Neuron (in vitro differentiated cells): ENCODE measurements around the gene AGA.

Experiments
- H2AFZ ChIP-seq: one replicate; pipeline ENCODE4 v1.6.1; 2013; ENCODE audit warnings: low read depth, mild to moderate bottlenecking, inconsistent platforms, low read length, moderate library complexity
- H3K27me3 ChIP-seq: one replicate; pipeline ENCODE4 v1.6.1; 2013; ENCODE audit warnings: low read length; ENCODE audit not compliant: insufficient read depth
- H3K36me3 ChIP-seq: one replicate; pipeline ENCODE4 v1.6.1; 2013; ENCODE audit warnings: low read length; ENCODE audit not compliant: insufficient read depth
- H3K4me1 ChIP-seq: one replicate; pipeline ENCODE4 v1.6.1; 2013; ENCODE audit warnings: low read length; ENCODE audit not compliant: insufficient read depth
- H3K4me3 ChIP-seq: 2 replicates; pipeline ENCODE4 v1.5.1; 2013; ENCODE audit warnings: mild to moderate bottlenecking, low read length, moderate library complexity
- H3K9me3 ChIP-seq: one replicate; pipeline ENCODE4 v1.6.1; 2013; ENCODE audit warnings: low read length

The AGA gene

GRCh38 chr4:177436456-177436855, 5.8 kb downstream of the AGA start:
- H3K4me1 ChIP-seq: peaks cover 8% of the 10 kb centered on the region
- peaks cover 18% of the 10 kb centered on the region for H3K36me3 ChIP-seq
- H3K27me3 ChIP-seq: no peaks in the 10 kb centered on the region
- H2AFZ ChIP-seq: no peak overlapping the region
- no peak overlapping the region for H3K4me3 ChIP-seq
- no peaks in the 10 kb centered on the region for H3K9me3 ChIP-seq

GRCh38 chr4:177434667-177435066, 7.6 kb downstream of the AGA start:
- H3K9me3 ChIP-seq: no peaks in the 10 kb centered on the region
- H2AFZ ChIP-seq: no peak overlapping the region
- no peak overlapping the region for H3K4me3 ChIP-seq
- no peaks in the 10 kb centered on the region for H3K27me3 ChIP-seq
- H3K36me3 ChIP-seq: peaks cover 19% of the 10 kb centered on the region
- H3K4me1 ChIP-seq: no peaks in the 10 kb centered on the region

GRCh38 chr4:177427192-177427591, 15.0 kb downstream of the AGA start:
- H3K27me3 ChIP-seq: no peaks in the 10 kb centered on the region
- H3K4me1 ChIP-seq: peaks cover 7% of the 10 kb centered on the region
- peaks cover 8% of the 10 kb centered on the region for H3K36me3 ChIP-seq
- no peaks in the 10 kb centered on the region for H3K9me3 ChIP-seq
- H3K4me3 ChIP-seq: no peak overlapping the region
- H2AFZ ChIP-seq: no peak overlapping the region

- H3K9me3 ChIP-seq: no peaks in the 10 kb centered on the region
- H3K4me1 ChIP-seq: no peaks in the 10 kb centered on the region
- no peaks in the 10 kb centered on the region for H3K27me3 ChIP-seq
- no peaks in the 10 kb centered on the region for H3K36me3 ChIP-seq
- no peak overlapping the region for H2AFZ ChIP-seq
- H3K4me3 ChIP-seq: no peak overlapping the region
These were observed 22.8 kb downstream of the AGA start for GRCh38 chr4:177419434-177419833.

GRCh38 chr4:177413656-177414055, 28.6 kb downstream of the AGA start:
- no peak overlapping the region for H3K4me3 ChIP-seq
- H3K36me3 ChIP-seq: no peaks in the 10 kb centered on the region
- no peaks in the 10 kb centered on the region for H3K9me3 ChIP-seq
- no peaks in the 10 kb centered on the region for H3K27me3 ChIP-seq
- no peaks in the 10 kb centered on the region for H3K4me1 ChIP-seq
- no peak overlapping the region for H2AFZ ChIP-seq

- Histone ChIP-seq H3K9me3 (no peaks in the 10 kb centered on the region), H3K4me1 (no peaks in the 10 kb centered on the region), H3K4me3 (no peak overlapping the region), H2AFZ (no peak overlapping the region), H3K27me3 (no peaks in the 10 kb centered on the region), H3K36me3 (no peaks in the 10 kb centered on the region)
These were observed 29.2 kb downstream of the AGA start for GRCh38 chr4:177413076-177413475.

- H3K36me3 ChIP-seq: no peaks in the 10 kb centered on the region
- no peaks in the 10 kb centered on the region for H3K4me1 ChIP-seq
- H3K4me3 ChIP-seq: no peak overlapping the region
- no peaks in the 10 kb centered on the region for H3K9me3 ChIP-seq
- H2AFZ ChIP-seq: no peak overlapping the region
- no peaks in the 10 kb centered on the region for H3K27me3 ChIP-seq
These were observed 30.2 kb downstream of the AGA start for GRCh38 chr4:177411996-177412395.

GRCh38 chr4:177410566-177410965, 31.7 kb downstream of the AGA start:
- H3K36me3 ChIP-seq: no peaks in the 10 kb centered on the region
- H3K4me3 ChIP-seq: no peak overlapping the region
- H3K4me1 ChIP-seq: peaks cover 4% of the 10 kb centered on the region

GRCh38 chr4:177408023-177408422, 34.2 kb downstream of the AGA start:
- Histone ChIP-seq H2AFZ (no peak overlapping the region), H3K4me3 (no peak overlapping the region), H3K36me3 (no peaks in the 10 kb centered on the region), H3K9me3 (no peaks in the 10 kb centered on the region), H3K4me1 (peaks cover 10% of the 10 kb centered on the region), H3K27me3 (no peaks in the 10 kb centered on the region)

More at GRCh38 chr4:177410566-177410965, 31.7 kb downstream of the AGA start:
- Histone ChIP-seq H3K9me3 (no peaks in the 10 kb centered on the region), H3K27me3 (no peaks in the 10 kb centered on the region), H2AFZ (no peak overlapping the region)

GRCh38 chr4:177405508-177405907, 36.7 kb downstream of the AGA start:
- Histone ChIP-seq H3K4me1 (peaks cover 10% of the 10 kb centered on the region), H3K9me3 (no peaks in the 10 kb centered on the region), H2AFZ (no peak overlapping the region), H3K36me3 (no peaks in the 10 kb centered on the region), H3K4me3 (no peak overlapping the region), H3K27me3 (no peaks in the 10 kb centered on the region)

GRCh38 chr4:177404986-177405385, 37.3 kb downstream of the AGA start:
- no peak overlapping the region for H3K4me3 ChIP-seq
- H2AFZ ChIP-seq: no peak overlapping the region
- no peaks in the 10 kb centered on the region for H3K27me3 ChIP-seq
- no peaks in the 10 kb centered on the region for H3K36me3 ChIP-seq
- H3K9me3 ChIP-seq: no peaks in the 10 kb centered on the region
- peaks cover 10% of the 10 kb centered on the region for H3K4me1 ChIP-seq

GRCh38 chr4:177404342-177404741, 37.9 kb downstream of the AGA start:
- Histone ChIP-seq H3K27me3 (no peaks in the 10 kb centered on the region), H3K36me3 (no peaks in the 10 kb centered on the region)

GRCh38 chr4:177403746-177404145, 38.5 kb downstream of the AGA start:
- Histone ChIP-seq H3K36me3 (no peaks in the 10 kb centered on the region), H3K4me1 (peaks cover 10% of the 10 kb centered on the region), H2AFZ (no peak overlapping the region), H3K9me3 (no peaks in the 10 kb centered on the region), H3K27me3 (no peaks in the 10 kb centered on the region), H3K4me3 (no peak overlapping the region)

More at GRCh38 chr4:177404342-177404741, 37.9 kb downstream of the AGA start:
- H3K4me3 ChIP-seq: no peak overlapping the region
- H3K4me1 ChIP-seq: peaks cover 10% of the 10 kb centered on the region
- H2AFZ ChIP-seq: no peak overlapping the region
- no peaks in the 10 kb centered on the region for H3K9me3 ChIP-seq

GRCh38 chr4:177401658-177402273, 40.5 kb downstream of the AGA start:
- peak overlapping the region; percentile 34 for H2AFZ ChIP-seq
- no peaks in the 10 kb centered on the region for H3K27me3 ChIP-seq
- H3K36me3 ChIP-seq: no peaks in the 10 kb centered on the region
- H3K4me1 ChIP-seq: peaks cover 10% of the 10 kb centered on the region
- H3K4me3 ChIP-seq: no peak overlapping the region
- H3K9me3 ChIP-seq: no peaks in the 10 kb centered on the region
